GM23338 (cell line): Measurements from ENCODE around the gene L1CAM.

Experiments
- CTCF ChIP-seq, 2 experiments: fragments of 200-600 bp in 1 of 2; sonication (generic) in 1 of 2; conservative IDR thresholded peaks; 2 replicates each; pipeline versions ENCODE4 v1.5.1 to v1.6.1; 2016 to 2017; ENCODE audit warnings: antibody characterized with exemption in 2 of 2, low read depth in 2 of 2, mild to moderate bottlenecking in 2 of 2, moderate library complexity in 1 of 2
- EZH2phosphoT487 ChIP-seq: fragments of 200-600 bp; sonication (generic); IDR thresholded peaks from one replicate; pipeline ENCODE4 v1.8.1; 2018; ENCODE audit warnings: antibody characterized with exemption; ENCODE audit not compliant: unreplicated experiment
- STAT1 ChIP-seq: IDR thresholded peaks from one replicate; pipeline ENCODE4 v1.6.1; 2016; ENCODE audit warnings: antibody characterized with exemption; ENCODE audit not compliant: unreplicated experiment

- no peak for TF ChIP-seq CTCF (conservative IDR thresholded peaks at IDR 0.05; ENCODE audit: low read depth in 2 of 2)
- TF ChIP-seq STAT1 = no peak
- no peak for TF ChIP-seq EZH2phosphoT487
Observed at GRCh38 chrX:153827016-153827415, 59.0 kb downstream of the L1CAM start.
